SK-N-SH (cell line): Measurements from ENCODE around the gene PGLYRP3. TPM values are rescaled to one million over a fixed set of nuclear protein-coding genes. Genes with fewer than 3 reads are reported as not detected.

ENCODE experiments used
- CTCF ChIA-PET: fragments of 300-600, 350-600 bp; formaldehyde crosslinking; extraction: SDS; loops from one replicate; lab custom pipeline; 2021; lab: Yijun Ruan, JAX
- POLR2A ChIA-PET: fragments of 350-600 bp; sonication (Branson Sonifier 250); formaldehyde crosslinking; extraction: SDS; loops from one replicate; lab custom pipeline; 2020; ENCODE audit warnings: antibody characterized with exemption, inconsistent platforms; lab: Yijun Ruan, JAX
- DNase-seq: peaks from one replicate; pipeline ENCODE4 v3.0.0; 2012
- H2AFZ ChIP-seq: fragments of 200-600 bp; sonication (generic); 2 replicates; pipeline ENCODE4 v1.8.1; 2016; ENCODE audit warnings: antibody characterized with exemption, mild to moderate bottlenecking, low read depth
- H3F3A ChIP-seq: fragments of 200-600 bp; sonication (generic); replicated peaks from 2 replicates; pipeline ENCODE3; 2016; ENCODE audit warnings: antibody characterized with exemption, mild to moderate bottlenecking; ENCODE audit not compliant: insufficient read depth
- H3K27ac ChIP-seq, 2 experiments: fragments of 200-500 bp in 1 of 2; fragments of 200-600 bp in 1 of 2; sonication (Bioruptor generic) in 1 of 2; sonication (generic), shearing (Covaris generic) in 1 of 2; 2 replicates each; pipeline versions ENCODE4 v1.5.1 to v1.6.1; 2014 to 2016; ENCODE audit warnings: low read depth in 2 of 2, inconsistent platforms in 1 of 2, low read length in 1 of 2, mild to moderate bottlenecking in 1 of 2, mixed read lengths in 1 of 2
- H3K27me3 ChIP-seq: fragments of 200-600 bp; sonication (generic), shearing (Covaris generic); 2 replicates; pipeline ENCODE4 v1.6.1; 2016; ENCODE audit warnings: mixed run types; ENCODE audit not compliant: insufficient read depth
- H3K36me3 ChIP-seq, 2 experiments: fragments of 200-500 bp in 1 of 2; fragments of 200-600 bp in 1 of 2; sonication (Bioruptor generic) in 1 of 2; sonication (generic) in 1 of 2; replicated peaks in 1 of 2; 2 replicates each; pipeline versions ENCODE3 to v1.5.1; 2014 to 2016; ENCODE audit warnings: low read length in 1 of 2, mild to moderate bottlenecking in 1 of 2; ENCODE audit not compliant: insufficient read depth in 2 of 2, control insufficient read depth in 1 of 2
- H3K4me1 ChIP-seq, 2 experiments: fragments of 200-500 bp in 1 of 2; fragments of 200-600 bp in 1 of 2; sonication (Bioruptor generic) in 1 of 2; sonication (generic), shearing (Covaris generic) in 1 of 2; 2 replicates each; pipeline versions ENCODE4 v1.5.1 to v1.6.1; 2014 to 2016; ENCODE audit warnings: low read depth in 1 of 2, low read length in 1 of 2, mixed run types in 1 of 2; ENCODE audit not compliant: insufficient read depth in 2 of 2, control insufficient read depth in 1 of 2
- H3K4me2 ChIP-seq: fragments of 200-600 bp; sonication (generic), shearing (Covaris generic); 2 replicates; pipeline ENCODE4 v1.6.1; 2017; ENCODE audit warnings: mixed run types
- H3K4me3 ChIP-seq, 2 experiments: fragments of 200-500 bp in 1 of 2; fragments of 200-600 bp in 1 of 2; sonication (Bioruptor generic) in 1 of 2; sonication (generic), shearing (Covaris generic) in 1 of 2; 2 replicates each; pipeline versions ENCODE4 v1.5.1 to v1.8.1; 2014 to 2016; ENCODE audit warnings: low read depth in 2 of 2, inconsistent platforms in 1 of 2, low read length in 1 of 2, mild to moderate bottlenecking in 1 of 2, mixed read lengths in 1 of 2, moderate library complexity in 1 of 2
- H3K79me2 ChIP-seq: fragments of 200-600 bp; sonication (generic); 2 replicates; pipeline ENCODE4 v1.8.1; 2017; ENCODE audit warnings: mild to moderate bottlenecking; ENCODE audit not compliant: insufficient read depth
- H3K9ac ChIP-seq: fragments of 200-600 bp; sonication (generic); 2 replicates; pipeline ENCODE4 v1.6.1; 2017; ENCODE audit warnings: mixed run types
- H3K9me2 ChIP-seq: fragments of 200-600 bp; sonication (generic); 2 replicates; pipeline ENCODE4 v1.6.1; 2017; ENCODE audit warnings: mixed run types
- H3K9me3 ChIP-seq: fragments of 200-600 bp; sonication (generic); 2 replicates; pipeline ENCODE4 v1.6.1; 2017; ENCODE audit warnings: mixed run types, mild to moderate bottlenecking, moderate library complexity
- H4K20me1 ChIP-seq: fragments of 200-600 bp; sonication (generic); 2 replicates; pipeline ENCODE4 v1.6.1; 2017; ENCODE audit warnings: mild to moderate bottlenecking, mixed run types; ENCODE audit not compliant: insufficient read depth
- CHD2 ChIP-seq: fragments of 150-350 bp; IDR thresholded peaks from 2 replicates; pipeline ENCODE4 v1.6.1; 2018; ENCODE audit warnings: low read length; ENCODE audit not compliant: partially characterized antibody
- ELF1 ChIP-seq: IDR thresholded peaks from 2 replicates; pipeline ENCODE4 v1.4.0; 2012
- EP300 ChIP-seq, 2 experiments: IDR thresholded peaks; 2 replicates each; pipeline versions ENCODE4 v1.4.0 to v1.6.1; 2012; ENCODE audit warnings: borderline replicate concordance in 1 of 2, low read depth in 1 of 2, low read length in 1 of 2
- FOXJ3 ChIP-seq: sonication (generic); formaldehyde crosslinking; IDR thresholded peaks from 2 replicates; pipeline ENCODE4 v1.5.1; 2020; ENCODE audit warnings: mild to moderate bottlenecking, missing genetic modification reagents
- FOXM1 ChIP-seq: IDR thresholded peaks from 2 replicates; pipeline ENCODE4 v1.4.0; 2012; ENCODE audit warnings: low read depth, mild to moderate bottlenecking
- GABPA ChIP-seq: IDR thresholded peaks from 2 replicates; pipeline ENCODE4 v1.4.0; 2012; ENCODE audit warnings: low read depth, mild to moderate bottlenecking
- GATA2 ChIP-seq: sonication (generic); formaldehyde crosslinking; IDR thresholded peaks from 2 replicates; pipeline ENCODE4 v1.5.0; 2020; ENCODE audit warnings: mild to moderate bottlenecking, missing genetic modification reagents
- MEF2A ChIP-seq: IDR thresholded peaks from 2 replicates; pipeline ENCODE4 v1.4.0; 2012; ENCODE audit warnings: low read depth, borderline replicate concordance
- MXI1 ChIP-seq: IDR thresholded peaks from 2 replicates; pipeline ENCODE4 v1.6.1; 2012; ENCODE audit warnings: mild to moderate bottlenecking, low read depth, low read length, improper control_type of control experiment
- RAD21 ChIP-seq: IDR thresholded peaks from 2 replicates; pipeline ENCODE4 v1.6.1; 2012; ENCODE audit warnings: mild to moderate bottlenecking, low read length
- SMC3 ChIP-seq: IDR thresholded peaks from 2 replicates; pipeline ENCODE4 v1.6.1; 2012; ENCODE audit warnings: low read depth, low read length, improper control_type of control experiment
- WGBS: methylation state at CpG from one replicate; pipeline ENCODE4 v1.1.6; 2017; ENCODE audit warnings: low lambda C conversion rate; 5-methylcytosine and 5-hydroxymethylcytosine counted together
- polyA plus RNA-seq, 3 experiments: library from polyadenylated mRNA; depleted of rRNA; stranded (reverse); fragments of >200 nt; gene quantifications; 2 replicates each; pipeline ENCODE4 v1.2.3, GENCODE V29; 2012
- TF ChIP-seq, protein P1 (sequence below): IDR thresholded peaks from 2 replicates; pipeline ENCODE4 v1.4.0; 2012; ENCODE audit warnings: low read depth
- TF ChIP-seq, protein P2 (sequence below): fragments of 200-600 bp; sonication (generic); IDR thresholded peaks from 2 replicates; pipeline ENCODE4 v1.6.1; 2017; ENCODE audit warnings: antibody characterized with exemption, mild to moderate bottlenecking, moderate library complexity
- TF ChIP-seq, protein P3 (sequence below): IDR thresholded peaks from 2 replicates; pipeline ENCODE4 v1.4.0; 2012; ENCODE audit warnings: low read depth, borderline replicate concordance
- TF ChIP-seq, protein P4 (sequence below): IDR thresholded peaks from 2 replicates; pipeline ENCODE4 v1.4.0; 2012; ENCODE audit warnings: low read depth, borderline replicate concordance
- TF ChIP-seq, protein P5 (sequence below): fragments of 150-350 bp; IDR thresholded peaks from 2 replicates; pipeline ENCODE4 v1.6.1; 2016; ENCODE audit warnings: mild to moderate bottlenecking, low read depth, low read length

The PGLYRP3 gene
- polyA plus RNA-seq, 1 of the 3 experiments (the other 2 are of a cell fraction) = not detected

DNA sequence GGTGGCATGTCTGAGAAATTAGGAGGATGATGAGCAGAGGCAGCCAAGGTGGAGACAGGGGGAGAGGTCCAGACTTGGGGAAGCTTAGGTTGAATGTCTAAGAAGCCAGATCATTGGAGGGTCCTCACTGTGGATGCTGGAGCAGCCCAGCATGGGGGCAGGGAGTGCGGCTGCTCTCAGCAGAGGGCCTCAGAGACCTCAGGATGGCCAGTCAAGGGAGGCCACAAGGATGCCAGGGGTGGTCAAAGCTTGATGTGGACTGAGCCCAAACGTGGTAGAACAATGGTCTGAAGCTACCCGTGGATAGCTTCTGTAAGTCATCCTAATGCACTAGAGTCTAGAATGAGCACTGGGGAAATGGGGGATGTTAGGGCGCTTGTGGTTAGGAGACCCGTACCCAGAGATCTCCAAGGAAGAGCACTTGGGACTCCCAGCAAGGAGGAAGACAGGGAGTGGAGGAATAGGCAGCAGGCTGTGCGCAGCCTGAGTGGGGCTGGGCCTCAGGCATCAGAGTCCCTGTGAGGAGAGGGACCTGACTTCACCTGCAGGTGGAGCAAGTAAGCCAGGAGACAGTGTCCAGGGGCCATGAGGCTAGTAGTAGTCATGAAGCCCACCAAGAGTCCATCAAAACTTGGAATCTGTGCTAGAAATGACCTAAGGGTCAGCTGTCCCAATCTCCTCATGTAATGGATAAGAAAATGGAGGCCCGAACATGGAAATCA, 40.6 kb upstream of the PGLYRP3 start:
- Histone ChIP-seq H3K4me2 (no peak overlapping the region), H3K27ac (no peak overlapping the region), H3K9ac (no peak overlapping the region), H3K36me3 (no peaks in the 10 kb centered on the region), H3K4me3 (no peak overlapping the region; a peak in 1 of 4 replicates), H3K27me3 (peaks cover 66% of the 10 kb centered on the region), H3K4me1 (no peaks in the 10 kb centered on the region), H3K79me2 (no peaks in the 10 kb centered on the region), H3K9me2 (no peaks in the 10 kb centered on the region), H3K9me3 (no peaks in the 10 kb centered on the region), H4K20me1 (no peaks in the 10 kb centered on the region), H3F3A (peaks cover 4% of the 10 kb centered on the region)
- CTCF ChIA-PET = interaction anchor here (0.6 to 11.7 kb wide), 36 partner anchors 11 to 316 kb away, joined by 3 to 336 read pairs (median 4); partner anchors contain the start of gene S100A12
- POLR2A ChIA-PET = no interaction called here
- DNase-seq = peak; percentile 50
- WGBS = 45% methylated on average over 7 of the region's 7 CpGs
- TF ChIP-seq, protein P1, sequence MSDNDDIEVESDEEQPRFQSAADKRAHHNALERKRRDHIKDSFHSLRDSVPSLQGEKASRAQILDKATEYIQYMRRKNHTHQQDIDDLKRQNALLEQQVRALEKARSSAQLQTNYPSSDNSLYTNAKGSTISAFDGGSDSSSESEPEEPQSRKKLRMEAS = no peak
- TF ChIP-seq, protein P2, sequence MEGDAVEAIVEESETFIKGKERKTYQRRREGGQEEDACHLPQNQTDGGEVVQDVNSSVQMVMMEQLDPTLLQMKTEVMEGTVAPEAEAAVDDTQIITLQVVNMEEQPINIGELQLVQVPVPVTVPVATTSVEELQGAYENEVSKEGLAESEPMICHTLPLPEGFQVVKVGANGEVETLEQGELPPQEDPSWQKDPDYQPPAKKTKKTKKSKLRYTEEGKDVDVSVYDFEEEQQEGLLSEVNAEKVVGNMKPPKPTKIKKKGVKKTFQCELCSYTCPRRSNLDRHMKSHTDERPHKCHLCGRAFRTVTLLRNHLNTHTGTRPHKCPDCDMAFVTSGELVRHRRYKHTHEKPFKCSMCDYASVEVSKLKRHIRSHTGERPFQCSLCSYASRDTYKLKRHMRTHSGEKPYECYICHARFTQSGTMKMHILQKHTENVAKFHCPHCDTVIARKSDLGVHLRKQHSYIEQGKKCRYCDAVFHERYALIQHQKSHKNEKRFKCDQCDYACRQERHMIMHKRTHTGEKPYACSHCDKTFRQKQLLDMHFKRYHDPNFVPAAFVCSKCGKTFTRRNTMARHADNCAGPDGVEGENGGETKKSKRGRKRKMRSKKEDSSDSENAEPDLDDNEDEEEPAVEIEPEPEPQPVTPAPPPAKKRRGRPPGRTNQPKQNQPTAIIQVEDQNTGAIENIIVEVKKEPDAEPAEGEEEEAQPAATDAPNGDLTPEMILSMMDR = peak; percentile 49
- TF ChIP-seq, protein P3, sequence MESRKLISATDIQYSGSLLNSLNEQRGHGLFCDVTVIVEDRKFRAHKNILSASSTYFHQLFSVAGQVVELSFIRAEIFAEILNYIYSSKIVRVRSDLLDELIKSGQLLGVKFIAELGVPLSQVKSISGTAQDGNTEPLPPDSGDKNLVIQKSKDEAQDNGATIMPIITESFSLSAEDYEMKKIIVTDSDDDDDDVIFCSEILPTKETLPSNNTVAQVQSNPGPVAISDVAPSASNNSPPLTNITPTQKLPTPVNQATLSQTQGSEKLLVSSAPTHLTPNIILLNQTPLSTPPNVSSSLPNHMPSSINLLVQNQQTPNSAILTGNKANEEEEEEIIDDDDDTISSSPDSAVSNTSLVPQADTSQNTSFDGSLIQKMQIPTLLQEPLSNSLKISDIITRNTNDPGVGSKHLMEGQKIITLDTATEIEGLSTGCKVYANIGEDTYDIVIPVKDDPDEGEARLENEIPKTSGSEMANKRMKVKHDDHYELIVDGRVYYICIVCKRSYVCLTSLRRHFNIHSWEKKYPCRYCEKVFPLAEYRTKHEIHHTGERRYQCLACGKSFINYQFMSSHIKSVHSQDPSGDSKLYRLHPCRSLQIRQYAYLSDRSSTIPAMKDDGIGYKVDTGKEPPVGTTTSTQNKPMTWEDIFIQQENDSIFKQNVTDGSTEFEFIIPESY = no peak
- 0 out of 2 replicates have a peak, but pooled peaks have one; percentile 21 for TF ChIP-seq RAD21
- TF ChIP-seq SMC3 = peak; percentile 10; the same call in 1 of the 2 replicates
- TF ChIP-seq, all 33 proteins: peak for 3
- H2AFZ ChIP-seq = no peak overlapping the region

DNA sequence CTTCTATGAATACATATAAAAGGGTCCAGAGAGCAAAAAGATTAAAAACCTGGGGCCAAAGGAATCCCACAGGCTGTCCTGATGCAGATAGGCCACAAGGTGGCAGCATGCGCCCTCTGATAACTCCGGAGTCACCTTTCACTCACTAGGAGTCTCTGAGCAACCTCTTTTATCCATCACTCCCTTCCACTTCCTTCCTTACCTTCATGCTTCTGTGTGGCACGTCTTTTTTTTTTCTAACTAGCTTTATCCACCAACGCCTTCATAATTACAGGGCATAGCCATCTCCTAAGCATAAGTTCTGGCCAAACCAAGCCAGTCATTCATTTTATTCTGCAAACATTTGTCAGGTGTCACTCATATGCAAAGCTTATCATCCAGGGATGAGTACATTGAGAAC, 39.8 kb upstream of the PGLYRP3 start:
- peaks cover 64% of the 10 kb centered on the region; the same call in 1 of the 2 replicates for H3K27me3 ChIP-seq
- H3K4me3 ChIP-seq = no peak overlapping the region; a peak in 1 of 4 replicates
- ChIA-PET CTCF (interaction anchor here (0.6 to 11.7 kb wide), 38 partner anchors 9 to 317 kb away, joined by 3 to 336 read pairs (median 4); partner anchors contain the start of gene S100A12), POLR2A (no interaction called here)
- no peaks in the 10 kb centered on the region for H3K9me2 ChIP-seq
- peak; percentile 77 for DNase-seq
- no peaks in the 10 kb centered on the region for H3K36me3 ChIP-seq
- H3F3A ChIP-seq = peaks cover 4% of the 10 kb centered on the region
- no peak overlapping the region for H3K4me2 ChIP-seq
- no peaks in the 10 kb centered on the region for H3K9me3 ChIP-seq
- no peak overlapping the region for H2AFZ ChIP-seq
- H3K4me1 ChIP-seq = no peaks in the 10 kb centered on the region
- H3K9ac ChIP-seq = no peak overlapping the region
- H3K79me2 ChIP-seq = no peaks in the 10 kb centered on the region
- WGBS = under 1% methylated on average over 4 of the region's 4 CpGs
- no peaks in the 10 kb centered on the region for H4K20me1 ChIP-seq
- no peak overlapping the region for H3K27ac ChIP-seq
- TF ChIP-seq ELF1 (no peak), CHD2 (no peak), EP300 (IDR thresholded peaks at IDR 0.05; ENCODE audit: borderline replicate concordance in 1 of 2, low read depth in 1 of 2, low read length in 1 of 2) (no peak), MEF2A (no peak), MXI1 (no peak), FOXM1 (no peak), FOXJ3 (CRISPR knock-in tag) (no peak), GATA2 (no peak), GABPA (no peak)
- TF ChIP-seq, protein P4, sequence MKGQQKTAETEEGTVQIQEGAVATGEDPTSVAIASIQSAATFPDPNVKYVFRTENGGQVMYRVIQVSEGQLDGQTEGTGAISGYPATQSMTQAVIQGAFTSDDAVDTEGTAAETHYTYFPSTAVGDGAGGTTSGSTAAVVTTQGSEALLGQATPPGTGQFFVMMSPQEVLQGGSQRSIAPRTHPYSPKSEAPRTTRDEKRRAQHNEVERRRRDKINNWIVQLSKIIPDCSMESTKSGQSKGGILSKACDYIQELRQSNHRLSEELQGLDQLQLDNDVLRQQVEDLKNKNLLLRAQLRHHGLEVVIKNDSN = no peak
- TF ChIP-seq, protein P5, sequence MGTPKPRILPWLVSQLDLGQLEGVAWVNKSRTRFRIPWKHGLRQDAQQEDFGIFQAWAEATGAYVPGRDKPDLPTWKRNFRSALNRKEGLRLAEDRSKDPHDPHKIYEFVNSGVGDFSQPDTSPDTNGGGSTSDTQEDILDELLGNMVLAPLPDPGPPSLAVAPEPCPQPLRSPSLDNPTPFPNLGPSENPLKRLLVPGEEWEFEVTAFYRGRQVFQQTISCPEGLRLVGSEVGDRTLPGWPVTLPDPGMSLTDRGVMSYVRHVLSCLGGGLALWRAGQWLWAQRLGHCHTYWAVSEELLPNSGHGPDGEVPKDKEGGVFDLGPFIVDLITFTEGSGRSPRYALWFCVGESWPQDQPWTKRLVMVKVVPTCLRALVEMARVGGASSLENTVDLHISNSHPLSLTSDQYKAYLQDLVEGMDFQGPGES = no peak
- TF ChIP-seq, protein P2 = peak; percentile 93
- TF ChIP-seq, protein P1 = no peak
